Testis (tissue), 3 donors: ENCODE results near the gene SLC36A4. TPM values are rescaled to one million over a fixed set of nuclear protein-coding genes. Genes with fewer than 3 reads are reported as not detected.

Experiments
- DNase-seq: peaks from one replicate; pipeline ENCODE4 v3.0.0-alpha.2; 2019
- H3K27ac ChIP-seq, 2 donors: fragments of 200-600 bp; sonication (generic); one replicate each; pipeline ENCODE4 v1.5.1; 2019
- H3K27me3 ChIP-seq: fragments of 200-600 bp; sonication (generic); one replicate; pipeline ENCODE4 v1.5.1; 2019
- H3K36me3 ChIP-seq: fragments of 200-600 bp; sonication (generic); one replicate; pipeline ENCODE4 v1.5.1; 2017; ENCODE audit warnings: low read depth; ENCODE audit errors: missing control alignments
- H3K4me1 ChIP-seq: fragments of 200-600 bp; sonication (generic); one replicate; pipeline ENCODE4 v1.5.1; 2019
- H3K4me3 ChIP-seq, 2 donors: fragments of 200-600 bp; sonication (generic); one replicate each; pipeline ENCODE4 v1.5.1; 2017 to 2019
- H3K9me3 ChIP-seq: fragments of 200-600 bp; sonication (generic); one replicate; pipeline ENCODE4 v1.5.1; 2017
- CTCF ChIP-seq, 3 experiments: fragments of 450-650 bp in 2 of 3; fragments of 200-600 bp in 1 of 3; sonication (generic) in 1 of 3; IDR thresholded peaks; one replicate each; pipeline ENCODE4 v1.5.1; 2016 to 2019; ENCODE audit warnings: antibody characterized with exemption in 3 of 3, mild to moderate bottlenecking in 2 of 3, moderate library complexity in 1 of 3
- POLR2A ChIP-seq: fragments of 450-650 bp; IDR thresholded peaks from one replicate; pipeline ENCODE4 v1.6.1; 2017; ENCODE audit warnings: antibody characterized with exemption, mild to moderate bottlenecking, moderate library complexity
- WGBS, 2 donors: methylation state at CpG; one replicate each; pipeline ENCODE4 v1.1.5; 2018; 5-methylcytosine and 5-hydroxymethylcytosine counted together
- intact Hi-C: fragments of 100-400 bp; cut with DNase I; formaldehyde crosslinking; loops from one replicate; pipeline ENCODE4 v1.15.1; 2023; ENCODE audit warnings: low total_unique reads
- polyA plus RNA-seq: library from polyadenylated mRNA; stranded (reverse); fragments of 350-450 nt; fragmentation: Illumina TruSeq; extraction: RNeasy Lipid Tissue Mini Kit (QIAGEN cat#74804); gene quantifications from one replicate; pipeline ENCODE4 v1.2.3, GENCODE V29; 2014; ENCODE audit warnings: low read depth, low replicate concordance; ENCODE audit not compliant: insufficient read depth
- total RNA-seq, 2 donors: library from RNA; depleted of rRNA; stranded (reverse); fragments of >200 nt; gene quantifications; one replicate each; pipeline ENCODE4 v1.2.3, GENCODE V29; 2016

SLC36A4 gene
- total and polyA plus RNA-seq, 3 donors from 2014 or later: 9.3 to 23.5 (median 18.3) TPM

- Histone ChIP-seq H3K4me3 (no peak overlapping the region), H3K27ac (no peak overlapping the region), H3K9me3 (no peaks in the 10 kb centered on the region), H3K27me3 (no peaks in the 10 kb centered on the region), H3K4me1 (no peaks in the 10 kb centered on the region), H3K36me3 (no peaks in the 10 kb centered on the region)
- no peak for DNase-seq
- no peak for TF ChIP-seq POLR2A
- no peak for TF ChIP-seq CTCF (IDR thresholded peaks at IDR 0.05)
- WGBS, 2 donors: 89 to 97% methylated on average over 4 of the region's 4 CpGs
- intact Hi-C loops: loop anchor here (10.0 kb wide), 1 partner anchor 277 kb away; no protein-coding TSS in a partner anchor
These were observed 23.7 kb upstream of the SLC36A4 start for GRCh38 chr11:93221539-93221938.

- H3K9me3 ChIP-seq: no peaks in the 10 kb centered on the region
- no peak for TF ChIP-seq POLR2A
- no peak for TF ChIP-seq CTCF (IDR thresholded peaks at IDR 0.05)
- intact Hi-C loops: loop anchor here (10.0 kb wide), 1 partner anchor 275 kb away; no protein-coding TSS in a partner anchor
- DNase-seq: no peak
- H3K27ac ChIP-seq: no peak overlapping the region
- H3K4me3 ChIP-seq: no peak overlapping the region
- H3K36me3 ChIP-seq: no peaks in the 10 kb centered on the region
- no peaks in the 10 kb centered on the region for H3K27me3 ChIP-seq
- no peaks in the 10 kb centered on the region for H3K4me1 ChIP-seq
These were observed 22.3 kb upstream of the SLC36A4 start for GRCh38 chr11:93220078-93220477.

GRCh38 chr11:93219440-93219839, 21.6 kb upstream of the SLC36A4 start:
- H3K4me3 ChIP-seq: no peak overlapping the region
- WGBS, 2 donors: 63 to 81% methylated on average over 2 of the region's 2 CpGs
- no peaks in the 10 kb centered on the region for H3K9me3 ChIP-seq
- H3K4me1 ChIP-seq: no peaks in the 10 kb centered on the region
- H3K27me3 ChIP-seq: no peaks in the 10 kb centered on the region
- intact Hi-C loops: no loop called here
- no peak for DNase-seq
- no peak for TF ChIP-seq POLR2A
- no peak for TF ChIP-seq CTCF (IDR thresholded peaks at IDR 0.05)
- no peak overlapping the region for H3K27ac ChIP-seq
- H3K36me3 ChIP-seq: no peaks in the 10 kb centered on the region

- Histone ChIP-seq H3K4me3 (no peak overlapping the region), H3K9me3 (no peaks in the 10 kb centered on the region), H3K27ac (no peak overlapping the region), H3K27me3 (no peaks in the 10 kb centered on the region), H3K36me3 (no peaks in the 10 kb centered on the region), H3K4me1 (no peaks in the 10 kb centered on the region)
- 64% methylated on average over 5 of the region's 5 CpGs for WGBS, 2 donors
- intact Hi-C loops: no loop called here
- TF ChIP-seq POLR2A (no peak), CTCF (IDR thresholded peaks at IDR 0.05) (no peak)
- no peak for DNase-seq
These were observed 18.8 kb upstream of the SLC36A4 start for GRCh38 chr11:93216511-93217101.

GRCh38 chr11:93213622-93214021, 15.8 kb upstream of the SLC36A4 start:
- Histone ChIP-seq H3K36me3 (no peaks in the 10 kb centered on the region), H3K9me3 (no peaks in the 10 kb centered on the region), H3K27me3 (no peaks in the 10 kb centered on the region), H3K27ac (no peak overlapping the region), H3K4me3 (no peak overlapping the region), H3K4me1 (no peaks in the 10 kb centered on the region)
- intact Hi-C loops: no loop called here
- DNase-seq: no peak
- no peak for TF ChIP-seq CTCF (IDR thresholded peaks at IDR 0.05)
- TF ChIP-seq POLR2A: no peak
